Esophagus muscularis mucosa (tissue), 4 donors: ENCODE measurements around the gene CSNK2A1. TPM values are rescaled to one million over a fixed set of nuclear protein-coding genes. Genes with fewer than 3 reads are reported as not detected.

Experiments used
- DNase-seq: peaks from one replicate; pipeline ENCODE4 v3.0.0-alpha.2; 2017; ENCODE audit errors: extremely low spot score
- H3K27ac ChIP-seq, 4 donors: fragments of 200-600 bp; sonication (generic); replicated peaks in 1 of 4; 1 replicate in 3 of 4; 2 replicates in 1 of 4; pipeline ENCODE4 v1.5.1; 2016 to 2019; ENCODE audit warnings: mild to moderate bottlenecking in 1 of 4
- H3K27me3 ChIP-seq, 4 donors: fragments of 200-600 bp; sonication (generic); one replicate each; pipeline versions ENCODE4 v1.5.1 to v1.6.0; 2016 to 2019
- H3K36me3 ChIP-seq, 4 donors: fragments of 200-600 bp; sonication (generic); one replicate each; pipeline ENCODE4 v1.5.1; 2016 to 2019
- H3K4me1 ChIP-seq, 4 donors: fragments of 200-600 bp; sonication (generic); one replicate each; pipeline ENCODE4 v1.5.1; 2016 to 2019
- H3K4me3 ChIP-seq, 4 donors: fragments of 200-600 bp; sonication (generic); 1 replicate in 2 of 4; 2 replicates in 2 of 4; pipeline ENCODE4 v1.5.1; 2016 to 2019; ENCODE audit warnings: mild to moderate bottlenecking in 4 of 4, moderate library complexity in 1 of 4
- H3K9me3 ChIP-seq, 4 donors: fragments of 200-600 bp; sonication (generic); 1 replicate in 3 of 4; 2 replicates in 1 of 4; pipeline ENCODE4 v1.5.1; 2016 to 2019
- EP300 ChIP-seq: sonication (generic); formaldehyde crosslinking; IDR thresholded peaks from one replicate; pipeline ENCODE4 v1.6.1; 2017; ENCODE audit warnings: antibody characterized with exemption
- POLR2A ChIP-seq: fragments of 450-650 bp; IDR thresholded peaks from one replicate; pipeline ENCODE4 v1.6.1; 2017; ENCODE audit warnings: antibody characterized with exemption, moderate library complexity, mild to moderate bottlenecking, low read depth
- POLR2AphosphoS5 ChIP-seq, 2 donors: sonication (generic); formaldehyde crosslinking; IDR thresholded peaks; one replicate each; pipeline ENCODE4 v1.6.1; 2017; ENCODE audit warnings: antibody characterized with exemption in 2 of 2
- WGBS: methylation state at CpG from one replicate; pipeline ENCODE4 v1.1.5; 2018; 5-methylcytosine and 5-hydroxymethylcytosine counted together
- intact Hi-C: fragments of 100-400 bp; cut with DNase I; formaldehyde crosslinking; loops from one replicate; pipeline ENCODE4 v1.15.1; 2023
- total RNA-seq, 4 donors: library from RNA; depleted of rRNA; stranded (reverse); fragments of >200 nt; gene quantifications; one replicate each; pipeline versions ENCODE4 v1.1.0 to v1.2.1, GENCODE V29; 2016
- TF ChIP-seq, protein P1 (sequence below), 3 experiments: fragments of 200-600 bp in 2 of 3; fragments of 450-650 bp in 1 of 3; sonication (generic) in 2 of 3; IDR thresholded peaks; one replicate each; pipeline ENCODE4 v1.5.1; 2017 to 2019; ENCODE audit warnings: antibody characterized with exemption in 3 of 3, mild to moderate bottlenecking in 2 of 3, moderate library complexity in 1 of 3

Gene CSNK2A1
- total RNA-seq, 4 donors from 2014 or later = 41.5 to 69.5 (median 53.6) TPM

DNA sequence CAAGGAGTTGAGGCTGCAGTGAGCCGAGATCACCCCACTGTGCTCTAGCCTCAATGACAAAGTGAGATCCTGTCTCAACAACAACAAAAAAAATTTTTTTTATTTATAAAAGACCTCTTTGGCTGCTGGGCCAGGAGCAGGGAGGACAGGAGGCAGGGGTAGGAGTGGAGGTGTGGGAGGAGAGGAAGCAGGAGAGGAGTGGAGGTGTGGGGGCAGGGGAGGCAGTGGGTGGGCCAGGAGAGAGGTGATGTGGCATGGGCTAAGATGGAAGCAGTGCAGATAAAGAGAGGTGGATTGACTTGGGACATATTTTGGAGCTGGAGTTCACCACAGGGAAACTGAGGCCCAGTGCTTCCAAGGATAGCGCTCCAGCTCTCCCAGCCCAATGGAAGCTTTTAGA lies 13.4 kb upstream of the CSNK2A1 start:
- no peak for DNase-seq
- no peaks in the 10 kb centered on the region for H3K36me3 ChIP-seq
- WGBS = 94% methylated on average over 2 of the region's 2 CpGs
- intact Hi-C loops = no loop called here
- H3K4me3 ChIP-seq = no peak overlapping the region
- peaks cover 0 to 82% (median 4%) of the 10 kb centered on the region in 4 donors for H3K27me3 ChIP-seq
- H3K27ac ChIP-seq = no peak overlapping the region
- no peaks in the 10 kb centered on the region for H3K9me3 ChIP-seq
- peaks cover 0 to 10% (median 1%) of the 10 kb centered on the region in 4 donors for H3K4me1 ChIP-seq
- TF ChIP-seq POLR2A (no peak), EP300 (no peak), POLR2AphosphoS5 (IDR thresholded peaks at IDR 0.05) (no peak)
- TF ChIP-seq, protein P1, sequence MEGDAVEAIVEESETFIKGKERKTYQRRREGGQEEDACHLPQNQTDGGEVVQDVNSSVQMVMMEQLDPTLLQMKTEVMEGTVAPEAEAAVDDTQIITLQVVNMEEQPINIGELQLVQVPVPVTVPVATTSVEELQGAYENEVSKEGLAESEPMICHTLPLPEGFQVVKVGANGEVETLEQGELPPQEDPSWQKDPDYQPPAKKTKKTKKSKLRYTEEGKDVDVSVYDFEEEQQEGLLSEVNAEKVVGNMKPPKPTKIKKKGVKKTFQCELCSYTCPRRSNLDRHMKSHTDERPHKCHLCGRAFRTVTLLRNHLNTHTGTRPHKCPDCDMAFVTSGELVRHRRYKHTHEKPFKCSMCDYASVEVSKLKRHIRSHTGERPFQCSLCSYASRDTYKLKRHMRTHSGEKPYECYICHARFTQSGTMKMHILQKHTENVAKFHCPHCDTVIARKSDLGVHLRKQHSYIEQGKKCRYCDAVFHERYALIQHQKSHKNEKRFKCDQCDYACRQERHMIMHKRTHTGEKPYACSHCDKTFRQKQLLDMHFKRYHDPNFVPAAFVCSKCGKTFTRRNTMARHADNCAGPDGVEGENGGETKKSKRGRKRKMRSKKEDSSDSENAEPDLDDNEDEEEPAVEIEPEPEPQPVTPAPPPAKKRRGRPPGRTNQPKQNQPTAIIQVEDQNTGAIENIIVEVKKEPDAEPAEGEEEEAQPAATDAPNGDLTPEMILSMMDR (IDR thresholded peaks at IDR 0.05) = no peak

DNA sequence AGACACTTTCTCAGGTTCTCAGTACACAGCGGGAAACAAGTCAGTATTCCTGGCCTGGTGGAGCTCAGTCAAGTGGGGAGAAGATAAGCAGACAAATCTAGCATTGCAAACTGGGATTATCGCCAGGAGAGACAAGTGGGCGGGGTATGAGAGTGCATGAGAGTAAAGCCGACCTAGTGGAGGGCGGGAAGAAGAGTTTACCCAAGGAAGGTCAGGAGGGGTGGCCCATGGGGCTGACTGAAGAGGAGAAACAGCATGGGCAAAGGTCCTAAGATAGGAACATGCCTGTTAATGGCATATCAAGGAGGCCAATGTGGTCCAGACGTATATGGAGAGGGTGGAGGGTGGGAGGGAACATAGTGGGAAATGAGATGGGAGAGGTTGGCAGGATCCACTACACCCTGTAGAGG lies 12.4 kb upstream of the CSNK2A1 start:
- no peaks in the 10 kb centered on the region for H3K36me3 ChIP-seq

DNA sequence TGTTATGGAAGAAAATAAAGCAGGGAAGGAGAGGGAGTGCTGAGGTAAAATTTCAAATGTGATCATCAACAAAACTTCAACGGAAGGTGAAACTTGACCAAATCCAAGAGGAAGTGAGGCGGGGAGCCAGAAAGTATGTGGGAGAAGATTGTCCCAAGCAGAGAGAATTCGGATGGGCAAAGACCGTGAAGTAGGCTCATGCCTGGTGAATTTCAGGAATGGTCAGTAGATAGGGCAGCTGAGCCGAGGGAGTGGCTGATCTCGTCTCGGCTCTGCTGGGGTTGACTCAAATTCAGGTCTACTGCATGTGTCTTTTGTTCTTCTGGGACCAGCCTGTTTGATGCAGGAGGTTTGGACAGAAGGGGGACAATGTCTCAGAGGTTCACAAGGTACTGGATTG lies 7.0 kb upstream of the CSNK2A1 start:
- 79% methylated on average over 7 of the region's 7 CpGs for WGBS
- intact Hi-C loops = no loop called here
- no peaks in the 10 kb centered on the region for H3K4me1 ChIP-seq
- no peaks in the 10 kb centered on the region for H3K9me3 ChIP-seq
- H3K27ac ChIP-seq = no peak overlapping the region
- no peak for TF ChIP-seq POLR2A
- TF ChIP-seq POLR2AphosphoS5 (IDR thresholded peaks at IDR 0.05) = no peak
- TF ChIP-seq EP300 = no peak
- TF ChIP-seq, protein P1 (IDR thresholded peaks at IDR 0.05) = no peak
- no peak overlapping the region for H3K4me3 ChIP-seq
- peaks cover 0 to 50% (median 0%) of the 10 kb centered on the region in 4 donors for H3K27me3 ChIP-seq
- no peaks in the 10 kb centered on the region for H3K36me3 ChIP-seq
- DNase-seq = no peak

More for the DNA sequence above, 12.4 kb upstream of the CSNK2A1 start:
- TF ChIP-seq POLR2AphosphoS5 (IDR thresholded peaks at IDR 0.05) (no peak), POLR2A (no peak)
- TF ChIP-seq, protein P1 (IDR thresholded peaks at IDR 0.05) = no peak
- intact Hi-C loops = no loop called here
- WGBS = 35% methylated on average over 6 of the region's 6 CpGs
- Histone ChIP-seq H3K27ac (no peak overlapping the region), H3K4me1 (peaks cover 0 to 3% (median 0%) of the 10 kb centered on the region in 4 donors), H3K4me3 (no peak overlapping the region), H3K9me3 (no peaks in the 10 kb centered on the region), H3K27me3 (peaks cover 0 to 79% (median 4%) of the 10 kb centered on the region in 4 donors)
- DNase-seq = no peak

DNA sequence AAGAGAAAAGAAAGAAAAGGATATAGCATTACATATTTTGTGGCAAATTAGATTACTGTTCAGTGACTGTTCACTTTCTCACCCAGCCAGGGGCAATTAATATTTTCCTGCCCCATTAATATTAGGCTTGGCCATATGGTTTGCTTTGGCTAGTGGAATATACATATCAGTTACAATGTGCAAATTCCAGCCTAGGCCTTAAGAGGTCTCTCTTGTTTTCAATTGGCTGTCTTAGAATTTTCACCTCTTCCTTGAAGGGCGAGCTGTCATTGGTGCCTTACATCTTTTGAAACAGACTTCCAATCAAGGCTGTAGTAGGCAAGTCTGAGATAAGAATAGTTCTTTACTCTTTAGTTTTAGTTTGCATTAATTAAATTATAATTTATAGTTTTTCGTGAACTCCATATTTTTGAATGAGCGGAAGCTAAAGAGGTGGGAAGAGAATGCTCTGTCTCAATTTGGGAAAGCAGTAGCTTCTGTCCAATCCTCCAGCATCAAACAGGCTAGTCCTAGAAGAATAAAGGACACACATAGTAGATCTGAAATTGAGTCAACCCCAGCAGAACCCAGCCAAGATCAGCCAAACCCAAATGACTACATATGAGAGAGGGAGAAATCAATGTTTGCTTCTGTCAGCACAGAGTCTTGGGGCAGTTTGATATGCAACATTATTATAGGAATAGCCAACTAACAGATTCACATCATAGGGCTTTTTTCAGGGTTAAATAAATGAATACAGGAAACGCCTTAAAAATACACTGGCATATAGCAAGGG lies 6.3 kb upstream of the CSNK2A1 start:
- TF ChIP-seq, protein P1 (IDR thresholded peaks at IDR 0.05) = no peak
- no peak for TF ChIP-seq POLR2AphosphoS5 (IDR thresholded peaks at IDR 0.05)
- no peak for TF ChIP-seq EP300
- no peak for TF ChIP-seq POLR2A
- Histone ChIP-seq H3K36me3 (no peaks in the 10 kb centered on the region), H3K4me3 (no peak overlapping the region), H3K4me1 (no peaks in the 10 kb centered on the region), H3K27ac (no peak overlapping the region), H3K27me3 (peaks cover 0 to 43% (median 0%) of the 10 kb centered on the region in 4 donors), H3K9me3 (no peaks in the 10 kb centered on the region)
- DNase-seq = no peak
- intact Hi-C loops = no loop called here
- 88% methylated on average over 4 of the region's 4 CpGs for WGBS
